Endothelial cell of umbilical vein (primary cell): Measurements from ENCODE around the gene ETFA. TPM values are rescaled to one million over a fixed set of nuclear protein-coding genes. Genes with fewer than 3 reads are reported as not detected.

Experiments
- BruUV-seq: library from RNA; stranded (reverse); fragments of 400-500 nt; replicated peaks from 2 replicates; lab custom pipeline; 2021; lab: Mats Ljungman, UMichigan
- CTCF ChIA-PET: fragments of 300-600, 350-600 bp; sonication (Branson Sonifier 250); formaldehyde crosslinking; loops from one replicate; lab custom pipeline; 2021; ENCODE audit warnings: antibody characterized with exemption, inconsistent platforms; lab: Charles Lee
- POLR2A ChIA-PET: fragments of 300-600, 350-600 bp; sonication (Branson Sonifier 250); formaldehyde crosslinking; loops from one replicate; lab custom pipeline; 2021; ENCODE audit warnings: antibody characterized with exemption, inconsistent platforms; lab: Charles Lee
- DNase-seq: peaks from one replicate; pipeline ENCODE4 v3.0.0-alpha.2; 2011; ENCODE audit warnings: low read depth, low spot score
- FAIRE-seq: peaks from 2 replicates; lab custom pipeline; 2011; peaks lifted over from hg19 to GRCh38; lab: Jason Lieb, UNC
- H2AFZ ChIP-seq: 2 replicates; pipeline ENCODE4 v1.6.0; 2012; ENCODE audit warnings: low read depth, low read length, control low read depth, inconsistent platforms
- H3K27ac ChIP-seq: 2 replicates; pipeline ENCODE4 v1.5.1; 2011; ENCODE audit warnings: low read depth, mild to moderate bottlenecking, control low read depth, low read length, moderate library complexity; ENCODE audit not compliant: insufficient read depth
- H3K27me3 ChIP-seq, 2 experiments: 2 replicates each; pipeline versions ENCODE4 v1.6.0 to v1.6.1; 2011; ENCODE audit warnings: low read length in 2 of 2, mixed read lengths in 1 of 2; ENCODE audit not compliant: control insufficient read depth in 2 of 2, insufficient read depth in 2 of 2
- H3K36me3 ChIP-seq, 2 experiments: 2 replicates in 1 of 2; 3 replicates in 1 of 2; pipeline ENCODE4 v1.5.1; 2011; ENCODE audit warnings: low read length in 2 of 2, mild to moderate bottlenecking in 1 of 2, moderate library complexity in 1 of 2; ENCODE audit not compliant: control insufficient read depth in 2 of 2, insufficient read depth in 2 of 2; ENCODE audit errors: extremely low read depth in 1 of 2
- H3K4me1 ChIP-seq: 3 replicates; pipeline ENCODE4 v1.5.1; 2011; ENCODE audit warnings: mild to moderate bottlenecking, low read length; ENCODE audit not compliant: control insufficient read depth, insufficient read depth; ENCODE audit errors: extremely low read depth
- H3K4me2 ChIP-seq: 2 replicates; pipeline ENCODE4 v1.6.1; 2011; ENCODE audit warnings: low read length, control low read depth, mixed read lengths; ENCODE audit not compliant: insufficient read depth
- H3K4me3 ChIP-seq, 3 experiments: fragments of 200-600 bp in 1 of 3; sonication (generic), shearing (Covaris generic) in 1 of 3; replicated peaks in 1 of 3; 2 replicates each; pipeline ENCODE4 v1.5.1; 2011 to 2016; ENCODE audit warnings: control low read depth in 3 of 3, low read length in 3 of 3, mild to moderate bottlenecking in 2 of 3, inconsistent platforms in 1 of 3, low read depth in 1 of 3, moderate library complexity in 1 of 3; ENCODE audit not compliant: insufficient read depth in 1 of 3
- H3K79me2 ChIP-seq: 2 replicates; pipeline ENCODE4 v1.6.0; 2012; ENCODE audit warnings: low read length, inconsistent platforms; ENCODE audit not compliant: control insufficient read depth, insufficient read depth
- H3K9ac ChIP-seq: replicated peaks from 2 replicates; pipeline ENCODE3; 2011; ENCODE audit warnings: low read length, control low read depth; ENCODE audit not compliant: insufficient read depth; ENCODE audit errors: extremely low read depth
- H3K9me1 ChIP-seq: replicated peaks from 3 replicates; pipeline ENCODE4 v1.6.0; 2011; ENCODE audit warnings: mild to moderate bottlenecking, low read length; ENCODE audit not compliant: control insufficient read depth, insufficient read depth; ENCODE audit errors: extremely low read depth
- H3K9me3 ChIP-seq: replicated peaks from 2 replicates; pipeline ENCODE4 v1.5.1; 2012; ENCODE audit warnings: low read length, inconsistent platforms; ENCODE audit not compliant: control insufficient read depth, insufficient read depth
- H4K20me1 ChIP-seq: replicated peaks from 2 replicates; pipeline ENCODE3; 2011; ENCODE audit warnings: mild to moderate bottlenecking, low read length; ENCODE audit not compliant: control insufficient read depth, insufficient read depth; ENCODE audit errors: extremely low read depth
- EZH2 ChIP-seq: IDR thresholded peaks from 2 replicates; pipeline ENCODE4 v1.6.1; 2012; ENCODE audit warnings: borderline replicate concordance, low read depth, mild to moderate bottlenecking, moderate library complexity, low read length, inconsistent platforms; ENCODE audit not compliant: severe bottlenecking
- FOS ChIP-seq: IDR thresholded peaks from 2 replicates; pipeline ENCODE4 v1.6.1; 2011; ENCODE audit warnings: mild to moderate bottlenecking, low read length, moderate library complexity, borderline replicate concordance; ENCODE audit not compliant: insufficient read depth
- GATA2 ChIP-seq: IDR thresholded peaks from 2 replicates; pipeline ENCODE4 v1.7.0; 2011; ENCODE audit warnings: low read depth, mild to moderate bottlenecking, moderate library complexity, mixed read lengths, low read length; ENCODE audit not compliant: insufficient read length, insufficient read depth
- JUN ChIP-seq: IDR thresholded peaks from 2 replicates; pipeline ENCODE4 v1.6.1; 2011; ENCODE audit warnings: borderline replicate concordance, low read depth; ENCODE audit not compliant: insufficient read length, insufficient read depth
- MYC ChIP-seq: IDR thresholded peaks from one replicate; pipeline ENCODE4 v1.6.1; 2011; ENCODE audit warnings: mild to moderate bottlenecking, low read depth, low read length
- POLR2A ChIP-seq: IDR thresholded peaks from 2 replicates; pipeline ENCODE4 v1.6.1; 2012; ENCODE audit warnings: low read depth, mild to moderate bottlenecking, control low read depth, low read length
- POLR2AphosphoS5 ChIP-seq: IDR thresholded peaks from 2 replicates; pipeline ENCODE4 v1.6.1; 2012; ENCODE audit warnings: low read depth, mild to moderate bottlenecking, control low read depth, low read length, moderate library complexity; ENCODE audit not compliant: insufficient read depth
- dilution Hi-C: fragments of 300-500 bp; cut with MboI; formaldehyde crosslinking; loops from one replicate; pipeline ENCODE4 v1.15.0; 2019; ENCODE audit warnings: low sequenced_read_pairs; ENCODE audit not compliant: extremely low pct_ligation_motif_present
- intact Hi-C: fragments of 100-400 bp; cut with micrococcal nuclease; formaldehyde crosslinking; loops from one replicate; pipeline ENCODE4 v1.10.0; 2022
- polyA plus RNA-seq, 4 experiments: library from polyadenylated mRNA; depleted of rRNA in 3 of 4; stranded (reverse) in 3 of 4; unstranded in 1 of 4; fragments of >200 nt; gene quantifications; 2 replicates each; pipeline versions ENCODE4 v1.2.1 to v1.2.3, GENCODE V29; 2011 to 2012; ENCODE audit warnings: missing spikeins in 1 of 4
- total RNA-seq: library from RNA; stranded (reverse); gene quantifications from 2 replicates; pipeline ENCODE4 v1.2.3, GENCODE V29; 2021
- TF ChIP-seq, protein P1 (sequence below), 2 donors: IDR thresholded peaks; 1 replicate in 1 of 2; 2 replicates in 1 of 2; pipeline ENCODE4 v1.5.1; 2011; ENCODE audit warnings: low read length in 2 of 2, mild to moderate bottlenecking in 2 of 2, moderate library complexity in 2 of 2, control low read depth in 1 of 2, inconsistent platforms in 1 of 2, low read depth in 1 of 2; ENCODE audit not compliant: insufficient read depth in 1 of 2; ENCODE audit errors: extremely low read depth in 1 of 2
- TF ChIP-seq, protein P2 (sequence below): IDR thresholded peaks from 2 replicates; pipeline ENCODE4 v1.6.1; 2011; ENCODE audit not compliant: insufficient read depth, insufficient read length

ETFA gene
- total and polyA plus RNA-seq, 2 donors (not counting 3 experiments of a cell fraction or from before 2014, with no cell fraction given): 102 to 116 TPM

DNA sequence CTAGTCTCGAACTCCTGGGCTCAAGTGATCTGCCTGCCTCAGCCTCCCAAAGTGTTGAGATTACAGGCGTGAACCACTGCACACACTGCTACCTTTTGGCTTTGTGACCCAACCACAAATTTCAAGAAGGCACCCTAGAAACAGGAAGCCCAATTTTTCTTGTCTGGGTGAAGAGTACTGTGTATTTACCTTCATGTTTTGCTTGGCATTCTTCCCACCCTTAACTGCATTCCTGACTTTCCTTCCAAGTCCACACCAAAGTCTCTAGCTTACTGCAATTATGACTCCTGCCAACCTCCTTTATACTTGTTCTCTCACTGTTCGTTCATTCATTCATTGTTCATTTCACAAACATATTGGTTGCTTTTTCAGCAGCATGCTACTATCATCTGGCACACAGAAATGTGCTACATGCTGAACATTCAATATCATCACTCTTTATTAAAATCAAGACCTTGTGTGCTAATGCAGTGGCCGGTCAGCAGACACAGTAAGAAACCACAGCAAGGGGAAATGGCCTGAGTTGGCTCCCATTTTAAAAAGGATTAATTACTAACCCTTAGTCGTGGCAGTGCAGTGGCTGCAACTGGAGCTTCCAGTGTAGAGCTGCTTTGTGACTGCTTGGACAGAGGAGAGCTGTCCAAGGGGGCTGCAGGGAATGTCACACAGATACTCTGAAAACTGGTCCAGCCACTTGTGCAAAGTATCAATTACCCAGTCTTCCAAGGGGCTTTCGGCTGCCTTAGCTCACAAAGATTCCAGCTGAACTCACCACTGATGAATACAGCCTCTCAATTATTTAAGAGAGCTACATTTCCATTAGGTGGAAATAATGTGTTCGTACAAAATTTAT lies 94.0 kb downstream of the ETFA start:
- Histone ChIP-seq H3K27me3 (no peaks in the 10 kb centered on the region), H3K4me3 (no peak overlapping the region), H3K9me1 (no peaks in the 10 kb centered on the region), H3K9me3 (no peaks in the 10 kb centered on the region), H3K4me2 (no peak overlapping the region), H3K9ac (no peak overlapping the region), H4K20me1 (no peaks in the 10 kb centered on the region), H3K27ac (no peak overlapping the region), H3K36me3 (peaks cover 4 to 13% of the 10 kb centered on the region in 2 experiments), H2AFZ (no peak overlapping the region), H3K4me1 (peaks cover 10% of the 10 kb centered on the region), H3K79me2 (no peaks in the 10 kb centered on the region)
- TF ChIP-seq POLR2A: no peak
- no peak for TF ChIP-seq MYC
- no peak for TF ChIP-seq FOS
- TF ChIP-seq EZH2: no peak
- no peak for TF ChIP-seq POLR2AphosphoS5
- no peak for TF ChIP-seq JUN
- TF ChIP-seq GATA2: no peak
- TF ChIP-seq, protein P1, sequence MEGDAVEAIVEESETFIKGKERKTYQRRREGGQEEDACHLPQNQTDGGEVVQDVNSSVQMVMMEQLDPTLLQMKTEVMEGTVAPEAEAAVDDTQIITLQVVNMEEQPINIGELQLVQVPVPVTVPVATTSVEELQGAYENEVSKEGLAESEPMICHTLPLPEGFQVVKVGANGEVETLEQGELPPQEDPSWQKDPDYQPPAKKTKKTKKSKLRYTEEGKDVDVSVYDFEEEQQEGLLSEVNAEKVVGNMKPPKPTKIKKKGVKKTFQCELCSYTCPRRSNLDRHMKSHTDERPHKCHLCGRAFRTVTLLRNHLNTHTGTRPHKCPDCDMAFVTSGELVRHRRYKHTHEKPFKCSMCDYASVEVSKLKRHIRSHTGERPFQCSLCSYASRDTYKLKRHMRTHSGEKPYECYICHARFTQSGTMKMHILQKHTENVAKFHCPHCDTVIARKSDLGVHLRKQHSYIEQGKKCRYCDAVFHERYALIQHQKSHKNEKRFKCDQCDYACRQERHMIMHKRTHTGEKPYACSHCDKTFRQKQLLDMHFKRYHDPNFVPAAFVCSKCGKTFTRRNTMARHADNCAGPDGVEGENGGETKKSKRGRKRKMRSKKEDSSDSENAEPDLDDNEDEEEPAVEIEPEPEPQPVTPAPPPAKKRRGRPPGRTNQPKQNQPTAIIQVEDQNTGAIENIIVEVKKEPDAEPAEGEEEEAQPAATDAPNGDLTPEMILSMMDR (IDR thresholded peaks at IDR 0.05; ENCODE audit: extremely low read depth in 1 of 2, insufficient read depth in 1 of 2, low read depth in 1 of 2, low read length in 2 of 2): no peak
- TF ChIP-seq, protein P2, sequence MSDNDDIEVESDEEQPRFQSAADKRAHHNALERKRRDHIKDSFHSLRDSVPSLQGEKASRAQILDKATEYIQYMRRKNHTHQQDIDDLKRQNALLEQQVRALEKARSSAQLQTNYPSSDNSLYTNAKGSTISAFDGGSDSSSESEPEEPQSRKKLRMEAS: no peak
- no TSS peak for BruUV-seq
- FAIRE-seq (no peak), DNase-seq (peak; percentile 18)
- intact Hi-C loops: no loop called here
- ChIA-PET POLR2A (no interaction called here), CTCF (interaction anchor here (1.0 to 1.8 kb wide), 5 partner anchors 8 to 76 kb away, joined by 3 to 7 read pairs (median 3); no protein-coding TSS in a partner anchor)
- dilution Hi-C loops: no loop called here
